ENCODE measurements around the gene ZNF792. TPM values are rescaled to one million over a fixed set of nuclear protein-coding genes. Genes with fewer than 3 reads are reported as not detected.
"Not testable (repeated sequence)": the region's sequence is repeated elsewhere in the genome, so short reads cannot be mapped to it uniquely, and the experiment has no call there.

Gene ZNF792
- total RNA-seq: 7.5 TPM
- long read RNA-seq, transcript ZNF792-201 (4 exons, 3,888 nt): major isoform, 5 of 6 reads
- long read RNA-seq, partial matches to known transcripts: 0 of 6 reads
- long read RNA-seq, other reads (novel, unspliced or antisense): 1 of 6 reads

DNA sequence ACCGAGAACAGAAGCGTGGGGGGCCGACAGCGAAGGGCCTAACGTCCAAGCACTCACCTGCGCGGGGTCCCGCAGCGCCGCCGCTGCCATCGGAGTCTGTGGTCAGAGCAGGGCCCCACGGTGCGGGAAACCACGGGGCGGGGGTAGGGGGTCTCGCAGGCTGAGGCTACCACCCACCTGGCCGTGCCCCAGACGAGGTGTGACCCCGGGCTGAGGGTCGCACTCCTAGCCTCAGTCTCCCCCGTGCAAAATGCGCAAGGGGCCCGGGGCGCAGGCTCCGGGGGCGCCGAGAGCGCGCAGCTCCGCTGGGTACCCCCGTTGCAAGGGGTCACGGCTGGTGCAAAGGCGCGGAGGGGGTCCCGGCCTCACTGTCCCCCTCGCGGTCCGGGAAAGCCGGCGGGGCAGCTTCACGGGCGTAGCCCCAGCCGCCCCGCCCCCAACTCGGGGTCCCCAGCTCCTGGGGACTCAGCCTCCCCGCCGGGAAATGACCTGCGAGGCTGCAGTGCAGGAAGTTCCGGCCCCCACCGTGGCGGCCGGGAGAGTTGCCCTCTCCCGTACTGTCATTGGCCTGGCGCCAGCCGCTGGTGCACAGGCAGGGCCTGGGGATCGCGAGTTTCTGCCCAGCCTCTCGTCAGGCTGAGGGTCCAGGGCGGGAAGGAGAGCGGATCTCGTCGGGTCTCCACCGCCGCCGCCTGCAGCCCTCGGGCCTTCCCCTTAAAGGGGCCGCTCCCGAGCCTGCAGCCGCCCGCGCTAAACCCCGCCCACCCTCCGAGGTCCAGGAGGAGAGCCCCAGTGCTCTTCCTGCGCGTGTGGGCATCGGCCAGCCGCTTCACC lies at the start of gene ZNF792:
ZNF792 (minus strand) TSS at position 657 of the 834 bp plus-strand sequence; CDS start at position 90, 567 bp downstream.
- DNase-seq (ENCODE audit: low spot score): no peak

DNA sequence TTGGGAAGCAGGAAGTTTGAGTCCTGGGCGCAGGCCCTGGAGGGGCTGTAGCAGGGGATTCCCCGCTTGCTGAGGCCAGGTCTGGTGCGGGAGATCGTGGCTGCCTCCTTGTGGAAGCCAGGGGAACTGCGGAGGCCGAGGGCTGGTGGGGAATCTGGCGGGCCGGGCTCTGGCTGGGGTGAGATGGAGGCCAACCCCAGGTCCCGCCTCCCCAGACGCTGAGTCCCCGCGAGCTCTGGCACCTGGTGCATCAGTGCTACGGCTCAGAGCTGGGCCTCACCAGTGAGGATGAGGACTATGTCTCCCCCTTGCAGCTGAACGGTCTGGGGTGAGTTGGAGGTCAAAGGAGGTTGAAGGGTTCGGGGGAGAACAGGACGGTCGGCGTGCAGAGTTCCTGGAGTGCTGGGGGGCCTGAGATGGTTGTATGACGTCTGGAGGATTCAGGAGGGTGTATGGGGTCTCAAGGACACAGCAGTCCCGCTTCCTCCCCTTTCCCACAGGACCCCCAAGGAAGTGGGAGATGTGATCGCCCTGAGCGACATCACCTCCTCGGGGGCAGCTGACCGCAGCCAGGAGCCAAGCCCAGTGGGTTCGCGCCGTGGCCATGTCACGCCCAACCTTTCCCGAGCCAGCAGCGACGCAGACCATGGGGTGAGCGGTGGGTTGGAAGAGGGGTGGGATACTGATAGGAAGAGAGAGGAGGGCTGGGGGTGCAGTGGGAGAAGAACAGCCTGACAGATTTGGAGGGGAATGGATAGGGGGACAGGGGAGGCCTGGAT lies 49.2 kb upstream of the ZNF792 start:
- DNase-seq (ENCODE audit: low spot score): peak; percentile 93

DNA sequence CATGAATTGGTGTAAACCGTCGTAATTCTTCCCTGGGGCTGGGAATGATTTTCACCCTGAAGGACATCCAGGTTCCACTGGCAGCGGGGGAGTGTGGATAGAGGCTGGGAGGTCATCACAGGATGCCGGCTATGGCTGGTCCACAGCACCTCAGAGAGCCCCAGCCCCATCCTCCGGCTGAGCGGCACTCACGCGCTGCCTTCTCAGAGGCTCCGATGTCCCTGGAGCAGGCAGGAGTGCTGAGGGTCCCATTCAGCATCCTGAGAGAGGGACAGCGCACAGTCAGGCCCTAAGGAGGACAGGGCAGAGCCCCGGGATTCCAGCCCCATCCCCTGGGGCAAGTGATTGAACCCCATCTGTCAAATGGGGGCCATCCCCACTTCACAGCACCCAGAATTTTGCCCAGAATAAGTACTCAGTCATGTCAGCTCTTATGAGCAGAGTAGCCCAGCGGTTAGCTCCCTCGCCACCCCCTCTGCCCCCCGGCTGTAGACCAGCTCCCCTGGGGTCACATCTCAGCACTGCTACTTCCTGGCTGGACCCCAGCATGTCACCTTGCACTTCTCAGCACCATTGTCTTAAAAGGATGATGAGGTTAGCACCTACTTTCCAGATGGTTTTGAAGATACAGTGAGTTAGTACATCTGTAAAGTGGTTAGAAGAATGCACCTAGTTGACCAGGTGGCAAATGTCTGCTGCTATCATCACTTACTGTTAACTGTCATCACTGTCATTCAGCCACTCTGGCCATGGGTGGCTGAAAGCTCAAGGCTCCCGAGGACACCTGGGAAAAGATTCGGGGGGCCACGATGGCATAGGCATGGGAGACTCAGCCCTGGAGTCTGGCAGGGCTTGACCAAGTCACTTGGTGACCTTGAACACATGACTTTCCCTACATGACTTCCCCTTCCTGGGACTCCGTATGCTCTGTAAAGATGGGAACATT lies 48.0 kb upstream of the ZNF792 start:
- DNase-seq (ENCODE audit: low spot score): no peak

DNA sequence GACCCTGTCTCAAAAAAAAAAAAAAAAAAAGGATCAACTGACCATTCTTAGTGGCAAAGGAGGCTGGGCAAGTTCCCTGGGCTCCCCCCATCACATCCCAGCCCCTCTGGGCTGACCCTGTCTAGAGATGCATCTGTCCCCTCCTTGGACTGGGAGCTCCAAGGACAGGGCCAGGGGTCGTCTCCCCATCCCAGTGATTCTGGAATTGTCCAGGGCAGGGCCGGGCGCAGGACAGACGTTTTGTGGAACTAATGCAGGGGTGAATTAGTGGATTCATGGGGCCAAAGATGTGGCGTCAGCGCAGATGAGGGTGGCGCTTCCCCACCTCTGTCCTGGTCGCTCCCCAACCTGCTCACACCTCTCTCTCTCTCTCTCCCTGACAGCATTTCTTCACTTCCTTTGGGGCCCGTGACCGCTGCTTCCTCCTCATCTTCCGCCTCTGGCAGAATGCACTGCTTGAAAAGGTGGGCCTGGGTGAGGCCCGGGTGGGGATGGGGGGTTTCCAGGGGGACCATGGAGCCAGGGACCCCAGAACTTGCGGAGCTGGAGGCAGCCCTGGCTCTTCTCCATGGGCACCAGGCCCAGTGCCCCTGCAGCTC lies 47.2 kb upstream of the ZNF792 start:
- no peak for DNase-seq (ENCODE audit: low spot score)

DNA sequence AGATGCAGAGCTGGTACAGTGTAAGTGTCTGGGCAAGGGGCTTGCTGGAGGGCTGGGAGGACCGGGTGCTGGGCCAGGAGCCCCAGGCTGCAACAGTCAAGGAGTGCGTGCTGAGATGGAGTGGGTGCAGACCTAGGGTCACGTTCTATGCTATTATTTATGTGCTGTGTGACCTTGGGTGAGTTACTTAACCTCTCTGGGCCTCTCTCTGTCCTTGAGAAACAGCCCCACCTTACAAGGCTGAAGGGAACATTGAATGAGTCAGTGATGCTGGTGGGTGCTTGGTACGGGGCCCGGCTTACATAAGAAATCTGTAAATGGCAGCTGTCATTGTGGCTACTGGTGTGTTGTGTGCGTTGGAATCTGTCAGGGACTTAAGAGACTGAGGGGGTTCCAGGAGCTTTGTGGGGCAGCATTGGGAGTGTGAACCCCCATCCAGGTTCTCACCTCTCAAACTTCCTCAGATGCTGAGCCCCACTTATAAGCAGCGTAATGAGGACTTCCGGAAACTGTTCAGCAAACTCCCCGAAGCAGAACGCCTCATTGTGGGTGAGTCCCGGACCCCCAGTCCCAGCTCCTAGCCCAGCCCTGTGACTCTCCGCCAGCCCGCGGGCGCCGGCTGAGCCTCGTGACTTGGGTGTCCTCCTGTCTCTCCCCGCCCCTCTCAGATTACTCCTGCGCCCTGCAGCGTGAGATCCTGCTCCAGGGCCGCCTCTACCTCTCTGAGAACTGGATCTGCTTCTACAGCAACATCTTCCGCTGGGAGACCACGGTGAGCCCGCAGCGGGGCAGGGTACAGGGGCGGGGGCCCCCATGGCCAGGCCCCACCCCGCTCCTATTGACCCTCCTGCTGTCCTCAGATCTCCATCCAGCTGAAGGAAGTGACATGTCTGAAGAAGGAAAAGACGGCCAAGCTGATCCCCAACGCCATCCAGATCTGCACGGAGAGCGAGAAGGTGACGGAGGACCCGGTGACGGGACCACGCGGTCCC lies 45.7 kb upstream of the ZNF792 start:
- no peak for DNase-seq (ENCODE audit: low spot score)

DNA sequence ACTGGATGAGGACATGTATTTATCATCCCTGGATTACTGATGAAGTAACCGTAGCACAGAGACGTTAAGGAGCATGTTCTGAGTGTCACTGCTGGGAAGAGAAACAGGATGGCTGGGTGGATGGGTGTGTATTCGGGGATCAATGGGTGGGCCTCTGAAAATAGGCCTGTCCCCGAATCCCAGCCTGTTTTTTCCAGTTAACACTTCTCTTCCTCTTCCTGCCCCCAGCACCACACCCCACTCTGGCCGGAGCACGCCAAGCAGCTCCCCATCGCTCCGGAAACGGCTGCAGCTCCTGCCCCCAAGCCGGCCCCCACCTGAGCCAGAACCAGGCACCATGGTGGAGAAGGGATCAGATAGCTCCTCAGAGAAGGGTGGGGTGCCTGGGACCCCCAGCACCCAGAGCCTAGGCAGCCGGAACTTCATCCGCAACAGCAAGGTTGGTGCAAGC lies 44.9 kb upstream of the ZNF792 start:
- no peak for DNase-seq (ENCODE audit: low spot score)

DNA sequence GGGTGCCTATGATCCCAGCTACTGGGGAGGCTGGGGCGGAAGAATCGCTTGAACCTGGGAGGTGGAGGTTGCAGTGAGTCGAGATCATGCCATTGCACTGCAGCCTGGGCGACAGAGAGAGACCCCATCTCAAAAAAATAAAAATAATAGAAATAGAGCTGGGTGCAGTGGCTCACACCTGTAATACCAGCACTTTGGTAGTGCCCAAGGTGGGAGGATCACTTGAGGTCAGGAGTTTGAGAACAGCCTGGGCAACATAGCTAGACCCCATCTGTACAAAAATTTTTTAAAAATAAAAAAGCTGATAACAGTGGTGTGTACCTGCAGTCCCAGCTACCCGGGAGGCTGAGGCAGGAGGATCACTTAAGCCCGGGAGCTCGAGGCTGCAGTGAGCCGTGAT lies 43.4 kb upstream of the ZNF792 start:
- DNase-seq (ENCODE audit: low spot score): not testable (repeated sequence)

DNA sequence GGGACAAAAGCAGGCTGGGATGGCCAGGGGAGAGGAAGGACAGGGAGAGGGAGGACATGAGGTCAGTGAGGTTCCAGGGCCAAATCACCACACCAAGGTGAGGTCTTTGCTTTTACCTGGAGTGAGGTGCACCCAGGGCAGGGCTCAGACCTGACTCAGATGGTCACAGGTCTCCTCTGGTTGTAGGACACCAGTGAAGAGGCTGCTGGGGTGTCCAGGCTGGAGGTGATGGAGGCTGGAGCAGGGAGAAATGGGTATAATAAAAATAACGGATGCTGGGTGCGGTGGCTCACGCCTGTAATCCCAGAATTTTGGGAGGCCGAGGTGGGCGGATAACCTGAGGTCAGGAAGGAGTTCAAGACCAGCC lies 43.0 kb upstream of the ZNF792 start:
- DNase-seq (ENCODE audit: low spot score): no peak

DNA sequence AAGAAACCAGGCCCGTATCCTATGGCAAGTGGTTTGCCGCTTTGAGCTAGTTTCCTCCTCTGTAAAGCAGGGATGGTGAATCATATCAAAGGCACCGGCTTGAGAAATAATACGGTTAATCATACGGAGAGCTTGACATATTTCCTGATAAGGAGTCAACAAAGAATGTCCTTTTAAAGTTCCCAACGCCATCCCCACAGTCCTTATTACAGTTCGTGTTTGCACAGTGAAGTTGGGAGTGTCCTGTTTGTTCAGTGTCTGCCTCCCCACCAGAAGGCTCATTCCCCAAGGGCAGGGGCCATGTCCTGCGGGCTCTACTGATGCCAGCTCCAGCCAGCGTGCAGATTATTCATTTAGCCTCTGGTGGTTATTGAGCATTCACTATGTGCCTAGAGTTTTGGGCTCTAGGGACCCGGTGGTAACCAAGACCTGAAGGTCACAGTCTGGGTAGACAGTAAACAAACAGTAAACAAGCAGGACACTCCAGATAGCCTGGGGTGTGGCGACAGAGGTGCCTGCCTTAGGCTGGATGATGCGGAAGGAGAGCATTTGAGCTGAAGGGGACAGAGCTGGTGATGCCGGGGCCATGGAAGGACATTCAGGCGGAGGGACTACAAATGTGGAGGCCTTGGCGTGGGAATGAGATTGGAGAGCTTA lies 42.4 kb upstream of the ZNF792 start:
- no peak for DNase-seq (ENCODE audit: low spot score)

DNA sequence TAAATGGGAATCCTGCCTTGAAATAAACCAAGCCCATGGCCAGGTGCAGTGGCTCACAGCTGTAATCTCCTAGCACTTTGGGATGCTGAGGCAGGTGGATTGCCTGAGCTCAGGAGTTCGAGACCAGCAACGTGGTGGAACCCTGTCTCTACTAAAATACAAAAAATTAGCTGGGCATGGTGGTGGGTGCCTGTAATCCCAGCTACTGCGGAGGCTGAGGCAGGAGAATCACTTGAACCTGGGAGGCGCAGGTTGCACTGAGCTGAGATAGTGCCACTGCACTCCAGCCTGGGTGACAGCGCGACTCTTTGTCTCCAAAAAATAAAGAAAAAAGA lies 41.9 kb upstream of the ZNF792 start:
- not testable (repeated sequence) for DNase-seq (ENCODE audit: low spot score)

DNA sequence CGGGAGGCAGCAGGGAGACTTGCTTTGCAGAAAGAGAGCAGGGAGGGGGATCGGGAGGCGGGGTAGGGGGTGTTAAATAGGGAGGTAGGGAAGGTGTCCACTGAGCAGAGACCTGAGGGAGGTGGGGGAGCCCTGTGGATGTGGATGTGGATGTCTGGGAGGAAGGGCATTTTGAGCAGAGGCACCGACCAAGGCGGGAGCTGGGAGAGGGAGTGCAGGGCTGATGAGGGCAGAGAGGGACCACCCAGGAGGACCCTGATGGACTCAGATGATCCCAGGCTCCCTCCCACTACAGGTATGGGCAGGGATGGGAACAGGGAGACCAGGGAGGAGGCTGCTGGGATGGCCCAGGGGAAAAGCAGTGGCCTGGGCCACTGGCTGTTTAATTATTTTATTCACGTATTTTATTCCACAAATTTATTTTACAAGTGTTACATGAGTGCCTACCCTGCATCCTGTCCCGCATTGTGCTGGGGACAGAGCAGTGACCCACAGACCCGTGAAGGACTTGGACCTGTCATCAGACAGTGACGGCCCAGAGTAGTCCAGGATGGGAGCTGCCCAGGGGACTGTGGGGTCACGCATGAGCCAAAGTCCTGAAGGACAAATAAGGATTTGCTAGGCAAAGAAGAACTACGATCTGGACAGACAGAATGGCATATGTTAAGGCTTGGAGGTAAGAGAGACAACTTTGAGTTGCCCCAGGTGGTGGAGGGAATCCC lies 41.4 kb upstream of the ZNF792 start:
- DNase-seq (ENCODE audit: low spot score): no peak

DNA sequence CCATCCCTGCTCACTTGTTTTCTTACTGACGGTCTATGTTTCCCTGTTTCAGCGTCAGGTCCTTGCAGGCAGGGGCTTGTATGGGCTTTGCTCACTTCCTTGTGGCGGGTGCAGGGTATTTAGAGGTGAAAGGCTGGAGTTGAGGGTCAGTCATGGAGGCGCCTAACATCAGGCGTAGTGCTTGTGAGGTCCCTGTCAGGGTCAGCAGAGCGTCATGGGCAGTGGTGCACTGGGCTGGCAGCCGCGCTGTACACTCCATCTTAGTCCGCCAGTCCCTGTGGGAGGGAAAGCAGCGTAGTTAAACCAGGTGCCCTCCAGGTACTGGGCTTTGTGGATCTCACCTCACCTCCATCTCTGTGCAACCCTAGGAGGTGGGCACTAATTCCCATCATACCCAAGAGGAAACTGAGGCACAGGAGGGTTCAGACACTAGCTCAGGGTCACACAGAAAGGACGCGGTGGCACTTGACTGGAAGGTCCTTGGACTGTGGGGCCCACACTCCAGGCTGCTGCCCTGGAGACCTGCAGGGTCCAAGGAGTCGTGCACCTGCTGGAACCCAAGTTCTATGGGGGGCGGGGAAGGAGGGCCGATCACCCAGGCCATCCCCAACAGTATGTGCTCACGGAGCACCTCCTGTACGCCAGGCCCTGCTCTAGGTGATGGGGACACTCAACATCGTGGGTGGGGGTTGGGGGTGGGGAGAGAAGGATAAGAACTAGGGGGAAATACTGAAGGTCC lies 40.7 kb upstream of the ZNF792 start:
- DNase-seq (ENCODE audit: low spot score): no peak

DNA sequence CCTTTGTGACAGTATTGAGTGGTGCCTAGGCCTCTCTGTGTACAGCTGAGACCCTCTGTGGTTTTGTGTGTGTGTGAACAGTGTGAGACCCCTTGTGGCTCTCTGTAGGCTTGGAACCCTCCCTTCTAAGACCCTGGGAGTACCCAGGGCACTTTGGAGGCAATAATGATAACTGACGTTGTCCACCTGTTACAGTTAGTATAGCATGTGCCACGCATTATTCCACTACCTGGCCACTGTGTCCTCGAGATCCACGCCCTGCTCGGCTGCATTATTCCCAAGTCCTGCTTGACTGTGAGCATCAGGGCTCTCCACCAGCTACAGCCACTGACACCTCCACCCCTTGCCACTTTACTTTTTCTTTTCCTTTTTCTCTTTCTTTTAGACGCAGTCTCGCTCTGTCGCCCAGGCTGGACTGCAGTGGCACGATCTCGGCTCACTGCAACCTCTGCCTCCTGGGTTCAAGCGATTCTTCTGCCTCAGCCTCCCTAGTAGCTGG lies 38.1 kb upstream of the ZNF792 start:
- no peak for DNase-seq (ENCODE audit: low spot score)

DNA sequence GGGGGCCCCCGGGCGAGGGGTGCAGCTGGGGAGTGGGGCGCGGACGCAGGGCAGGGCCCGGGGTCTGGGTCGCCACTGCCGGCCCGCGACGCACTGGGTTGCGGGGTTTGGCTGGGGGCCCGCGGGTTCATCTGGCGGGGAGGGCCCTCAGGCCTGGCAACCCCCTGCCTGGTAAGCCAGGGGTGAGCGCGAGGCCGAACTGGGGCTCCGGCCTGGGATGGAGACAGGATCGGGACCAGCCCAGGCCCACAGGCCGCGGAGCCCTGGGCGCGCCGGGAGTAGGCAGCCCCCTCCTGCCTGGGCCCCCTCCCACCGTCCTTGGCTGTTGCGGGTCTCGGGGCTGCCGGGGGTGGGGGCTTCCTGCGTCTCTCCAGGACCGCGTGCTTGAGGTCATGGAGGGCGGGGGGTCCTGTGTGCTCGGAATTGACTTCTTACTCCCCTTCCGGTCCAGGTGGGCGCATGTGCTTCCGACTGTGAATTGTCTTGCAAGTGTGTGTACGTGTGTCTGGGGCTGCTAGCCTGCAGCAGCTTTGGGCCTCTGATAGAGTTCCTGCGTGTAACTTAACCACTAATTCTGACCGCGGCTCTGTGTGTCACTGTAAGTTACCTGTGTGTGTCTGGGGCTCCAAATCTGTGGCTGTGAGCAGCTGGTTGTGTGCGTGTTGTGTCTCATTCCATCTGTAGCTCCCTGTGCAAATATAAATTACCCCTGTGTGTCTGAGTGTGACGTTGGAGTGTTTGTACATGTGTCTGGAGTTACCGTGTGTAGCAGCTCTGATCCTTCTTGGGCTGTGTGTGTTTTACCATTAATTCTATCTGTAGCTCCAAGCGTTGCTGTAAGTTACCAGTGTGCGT lies 36.8 kb upstream of the ZNF792 start:
- DNase-seq (ENCODE audit: low spot score): peak; percentile 88

DNA sequence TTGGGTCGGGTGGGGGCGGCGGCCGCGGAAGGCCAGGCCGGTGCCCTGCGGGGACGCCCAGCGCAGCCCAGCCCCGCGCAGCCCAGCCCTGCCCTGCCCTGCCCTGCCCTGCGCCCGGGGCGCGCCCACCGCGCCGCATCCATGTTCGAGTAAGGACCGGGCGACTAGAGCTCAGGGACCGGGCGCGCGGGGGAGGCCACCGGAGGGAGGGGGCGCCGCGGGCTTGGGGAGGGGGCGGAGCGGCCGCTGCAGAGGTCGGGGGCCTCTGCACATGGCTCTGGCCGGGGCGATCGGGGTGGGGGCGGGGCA lies 36.3 kb upstream of the ZNF792 start:
- DNase-seq (ENCODE audit: low spot score): no peak

DNA sequence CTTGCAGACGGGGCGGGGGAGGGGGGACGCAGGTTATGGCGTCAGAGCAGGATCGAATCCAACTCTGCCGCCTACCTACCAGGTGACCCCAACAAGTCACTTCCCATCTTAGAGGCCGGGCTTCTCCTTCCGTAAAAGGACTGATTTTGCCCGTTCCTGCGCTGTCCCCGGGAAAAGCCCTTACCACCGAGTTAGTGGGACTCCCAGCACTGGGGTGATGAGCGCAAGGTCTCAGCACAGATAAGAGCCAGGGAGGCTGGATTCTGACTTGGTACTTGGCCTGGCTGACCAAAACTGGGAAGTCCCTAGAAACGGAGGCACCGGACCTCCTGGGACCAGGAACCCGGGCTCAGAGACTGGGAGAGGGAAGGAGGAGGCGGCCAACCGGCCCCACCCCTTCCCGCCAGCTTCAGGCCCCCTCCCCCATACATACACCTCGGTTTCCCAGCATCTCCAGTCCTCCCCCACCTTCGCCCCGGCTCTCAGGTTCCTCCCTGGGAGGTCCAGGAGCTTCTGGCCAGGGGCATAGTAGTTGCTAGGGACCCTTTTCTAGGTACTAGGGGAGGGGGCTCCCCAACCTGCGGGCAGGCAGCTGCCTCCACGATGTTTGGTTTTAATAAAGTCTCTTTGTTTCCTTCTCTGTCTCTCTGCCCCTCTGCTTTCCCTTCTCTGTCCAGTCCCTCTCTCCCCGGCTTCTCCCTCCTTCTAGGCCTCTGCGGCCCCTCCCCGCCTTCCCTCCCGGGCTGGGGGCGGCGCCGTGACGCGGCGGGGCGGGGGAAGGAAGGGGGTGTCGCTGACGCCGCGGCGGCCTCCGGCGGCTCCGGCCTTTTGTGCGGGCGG lies 35.7 kb upstream of the ZNF792 start, which contains the start of gene GRAMD1A:
GRAMD1A (plus strand) TSS at position 826 of the 840 bp plus-strand sequence. CDS start 156 bp downstream, outside the sequence.
- DNase-seq (ENCODE audit: low spot score): peak; percentile 96
